ENCODE results near the gene AP4M1.

DNA sequence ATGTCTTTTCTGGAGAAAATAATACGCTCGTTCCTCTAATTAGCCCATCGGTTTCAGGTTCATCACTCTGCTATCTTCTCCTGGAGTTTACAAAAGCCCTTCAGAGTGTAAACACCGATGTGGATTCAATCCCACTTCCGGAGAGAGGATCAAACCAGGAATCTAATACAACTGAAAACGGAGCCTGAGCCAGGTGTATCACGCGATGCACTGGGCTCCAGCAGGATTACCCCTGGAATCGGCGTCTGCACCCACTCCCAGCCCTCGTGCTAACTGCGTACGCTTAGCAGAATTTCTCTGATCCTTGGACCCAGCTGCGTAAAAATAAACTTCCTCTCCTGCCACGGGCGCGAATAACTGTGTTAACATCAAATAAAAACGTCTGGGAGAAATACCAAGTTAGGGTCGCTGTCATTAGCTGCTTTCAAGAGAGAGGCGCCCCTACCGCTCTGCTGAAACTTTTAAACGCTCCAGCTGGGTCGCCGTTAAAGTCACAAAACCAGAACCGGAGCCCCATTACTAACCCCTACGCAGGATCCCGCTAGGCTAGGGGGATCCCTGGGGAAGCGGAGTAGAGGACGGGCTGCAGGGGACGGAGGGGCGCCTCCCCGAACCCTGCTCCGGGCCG lies 20.4 kb upstream of the AP4M1 start:
- no peak for TF ChIP-seq GATA3 (IDR thresholded peaks at IDR 0.05; ENCODE audit: low read depth, low read length)
- TF ChIP-seq GATA2 (IDR thresholded peaks at IDR 0.05; ENCODE audit: low read depth, low read length): no peak
